ENCODE results near the gene CD69.

CD69 gene

DNA sequence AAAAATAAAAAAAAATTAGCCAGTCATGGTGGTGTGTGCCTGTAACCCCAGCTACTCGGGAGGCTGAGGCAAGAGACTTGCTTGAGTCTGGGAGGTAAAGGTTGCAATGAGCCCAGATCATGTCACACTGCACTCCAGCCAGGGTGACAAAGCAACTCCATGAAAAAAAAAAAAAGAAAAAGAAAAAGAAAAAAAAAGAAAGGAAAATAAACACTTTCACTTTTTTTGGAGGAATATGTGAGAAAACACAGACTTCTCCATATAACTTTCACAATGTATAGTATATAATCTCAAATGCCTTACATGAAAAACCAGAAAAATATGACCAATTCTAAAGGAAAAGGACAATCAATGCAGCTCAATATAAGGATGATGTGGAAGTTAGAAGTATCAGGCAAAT lies 36.7 kb downstream of the CD69 start:
- TF ChIP-seq, protein P1, sequence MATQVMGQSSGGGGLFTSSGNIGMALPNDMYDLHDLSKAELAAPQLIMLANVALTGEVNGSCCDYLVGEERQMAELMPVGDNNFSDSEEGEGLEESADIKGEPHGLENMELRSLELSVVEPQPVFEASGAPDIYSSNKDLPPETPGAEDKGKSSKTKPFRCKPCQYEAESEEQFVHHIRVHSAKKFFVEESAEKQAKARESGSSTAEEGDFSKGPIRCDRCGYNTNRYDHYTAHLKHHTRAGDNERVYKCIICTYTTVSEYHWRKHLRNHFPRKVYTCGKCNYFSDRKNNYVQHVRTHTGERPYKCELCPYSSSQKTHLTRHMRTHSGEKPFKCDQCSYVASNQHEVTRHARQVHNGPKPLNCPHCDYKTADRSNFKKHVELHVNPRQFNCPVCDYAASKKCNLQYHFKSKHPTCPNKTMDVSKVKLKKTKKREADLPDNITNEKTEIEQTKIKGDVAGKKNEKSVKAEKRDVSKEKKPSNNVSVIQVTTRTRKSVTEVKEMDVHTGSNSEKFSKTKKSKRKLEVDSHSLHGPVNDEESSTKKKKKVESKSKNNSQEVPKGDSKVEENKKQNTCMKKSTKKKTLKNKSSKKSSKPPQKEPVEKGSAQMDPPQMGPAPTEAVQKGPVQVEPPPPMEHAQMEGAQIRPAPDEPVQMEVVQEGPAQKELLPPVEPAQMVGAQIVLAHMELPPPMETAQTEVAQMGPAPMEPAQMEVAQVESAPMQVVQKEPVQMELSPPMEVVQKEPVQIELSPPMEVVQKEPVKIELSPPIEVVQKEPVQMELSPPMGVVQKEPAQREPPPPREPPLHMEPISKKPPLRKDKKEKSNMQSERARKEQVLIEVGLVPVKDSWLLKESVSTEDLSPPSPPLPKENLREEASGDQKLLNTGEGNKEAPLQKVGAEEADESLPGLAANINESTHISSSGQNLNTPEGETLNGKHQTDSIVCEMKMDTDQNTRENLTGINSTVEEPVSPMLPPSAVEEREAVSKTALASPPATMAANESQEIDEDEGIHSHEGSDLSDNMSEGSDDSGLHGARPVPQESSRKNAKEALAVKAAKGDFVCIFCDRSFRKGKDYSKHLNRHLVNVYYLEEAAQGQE (IDR thresholded peaks at IDR 0.05; ENCODE audit: low read depth), result no peak
- TF ChIP-seq TCF12 (IDR thresholded peaks at IDR 0.05; ENCODE audit: low read depth), result no peak
- TF ChIP-seq CREB1 (IDR thresholded peaks at IDR 0.05; ENCODE audit: low read depth), result no peak
- no peak for TF ChIP-seq RAD21 (IDR thresholded peaks at IDR 0.05; ENCODE audit: low read depth)

DNA sequence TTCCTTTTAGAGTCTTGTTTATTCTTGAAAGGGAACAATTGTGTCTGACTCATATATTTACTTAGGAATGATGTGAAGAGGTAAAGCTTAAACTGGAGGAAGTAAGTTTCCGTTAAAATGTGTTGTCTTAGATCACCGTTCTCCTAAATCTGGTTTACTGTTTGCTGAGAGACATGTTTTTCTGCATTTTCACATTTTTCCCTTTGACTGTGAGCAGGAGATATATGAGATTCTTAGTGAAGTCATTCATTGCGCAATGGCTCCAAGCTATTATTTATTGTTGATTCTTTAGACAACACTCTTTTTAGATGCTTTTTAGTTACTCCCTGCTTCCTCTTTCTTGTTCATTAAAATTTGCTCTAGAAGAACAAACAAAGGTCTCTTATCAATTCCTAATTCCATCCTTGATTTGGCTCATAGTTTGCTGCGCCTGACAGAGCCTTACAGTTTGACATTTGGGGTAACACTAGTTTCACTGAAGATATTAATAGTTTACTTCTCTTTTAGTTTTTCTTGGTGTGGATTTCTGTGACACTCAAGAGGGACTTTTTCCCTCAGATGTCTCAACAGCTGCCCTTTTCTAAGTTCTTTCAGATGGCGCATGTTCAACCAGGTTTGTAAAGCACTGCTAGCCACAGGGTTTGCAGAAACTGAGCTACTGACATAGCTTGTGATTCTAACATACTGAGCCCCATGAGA lies 39.2 kb downstream of the CD69 start:
- TF ChIP-seq CEBPB (IDR thresholded peaks at IDR 0.05) (peak; percentile 98), EGR1 (IDR thresholded peaks at IDR 0.05) (no peak)

DNA sequence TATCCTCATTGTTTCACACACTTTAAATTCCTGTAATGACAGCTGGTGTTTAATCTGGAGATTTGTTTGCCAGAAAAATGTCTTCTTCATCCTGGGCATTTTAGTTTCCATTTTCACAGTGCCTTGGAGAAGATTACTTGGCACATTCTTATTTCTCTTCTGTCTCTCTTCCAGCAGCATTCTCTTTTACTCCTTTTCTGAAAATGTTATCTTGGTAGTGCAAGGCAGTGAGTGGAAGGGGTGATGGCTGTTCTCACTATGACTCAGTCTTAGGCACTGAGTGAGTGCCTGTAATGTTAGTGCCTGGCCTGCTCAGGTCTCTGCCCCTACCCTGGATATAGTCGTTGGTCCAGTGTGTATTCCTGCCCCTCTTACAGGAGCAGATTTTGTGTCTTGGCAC lies 40.9 kb downstream of the CD69 start:
- TF ChIP-seq FOXM1 (IDR thresholded peaks at IDR 0.05; ENCODE audit: borderline replicate concordance, low read depth), result no peak
- TF ChIP-seq NFIC (IDR thresholded peaks at IDR 0.05), result no peak
- TF ChIP-seq EGR1 (IDR thresholded peaks at IDR 0.05), result no peak
- TF ChIP-seq CEBPB (IDR thresholded peaks at IDR 0.05), result no peak
- no peak for TF ChIP-seq TAF1 (IDR thresholded peaks at IDR 0.05; ENCODE audit: low read depth)
- TF ChIP-seq TCF12 (IDR thresholded peaks at IDR 0.05; ENCODE audit: low read depth), result no peak
- no peak for TF ChIP-seq ZBTB7A (IDR thresholded peaks at IDR 0.05; ENCODE audit: low read depth)
- TF ChIP-seq YY1 (IDR thresholded peaks at IDR 0.05; ENCODE audit: low read depth), result no peak
- TF ChIP-seq, protein P1 (IDR thresholded peaks at IDR 0.05; ENCODE audit: low read depth), result no peak
- TF ChIP-seq, protein P2, sequence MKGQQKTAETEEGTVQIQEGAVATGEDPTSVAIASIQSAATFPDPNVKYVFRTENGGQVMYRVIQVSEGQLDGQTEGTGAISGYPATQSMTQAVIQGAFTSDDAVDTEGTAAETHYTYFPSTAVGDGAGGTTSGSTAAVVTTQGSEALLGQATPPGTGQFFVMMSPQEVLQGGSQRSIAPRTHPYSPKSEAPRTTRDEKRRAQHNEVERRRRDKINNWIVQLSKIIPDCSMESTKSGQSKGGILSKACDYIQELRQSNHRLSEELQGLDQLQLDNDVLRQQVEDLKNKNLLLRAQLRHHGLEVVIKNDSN (IDR thresholded peaks at IDR 0.05), result no peak
- TF ChIP-seq TEAD4 (IDR thresholded peaks at IDR 0.05), result no peak

DNA sequence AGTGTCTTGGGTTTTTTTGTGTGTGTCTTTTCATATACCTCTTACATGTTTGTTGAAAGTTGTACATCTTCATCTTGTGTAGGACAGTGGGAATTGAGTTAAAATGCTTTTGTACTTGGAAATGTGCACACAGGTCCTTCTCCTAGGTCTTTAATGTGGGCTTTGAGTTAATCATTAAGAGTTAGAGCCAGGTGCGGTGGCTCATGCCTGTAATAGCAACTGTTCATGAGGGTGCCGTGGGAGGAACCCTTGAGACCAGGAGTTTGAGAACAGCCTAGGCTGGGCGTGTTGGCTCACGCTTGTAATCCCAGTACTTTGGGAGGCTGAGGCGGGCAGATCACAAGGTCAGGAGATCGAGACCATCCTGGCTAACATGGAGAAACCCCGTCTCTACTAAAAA lies 41.7 kb downstream of the CD69 start:
- TF ChIP-seq TAF1 (IDR thresholded peaks at IDR 0.05; ENCODE audit: low read depth) (no peak), ZBTB7A (IDR thresholded peaks at IDR 0.05; ENCODE audit: low read depth) (no peak), EP300 (IDR thresholded peaks at IDR 0.05; ENCODE audit: borderline replicate concordance) (no peak), YY1 (IDR thresholded peaks at IDR 0.05; ENCODE audit: low read depth) (no peak), FOXM1 (IDR thresholded peaks at IDR 0.05; ENCODE audit: borderline replicate concordance, low read depth) (no peak), TCF12 (IDR thresholded peaks at IDR 0.05; ENCODE audit: low read depth) (no peak), RAD21 (IDR thresholded peaks at IDR 0.05; ENCODE audit: low read depth) (no peak), CEBPB (IDR thresholded peaks at IDR 0.05) (no peak), CREB1 (IDR thresholded peaks at IDR 0.05; ENCODE audit: low read depth) (no peak), TEAD4 (IDR thresholded peaks at IDR 0.05) (no peak), NFIC (IDR thresholded peaks at IDR 0.05) (no peak), EGR1 (IDR thresholded peaks at IDR 0.05) (no peak)
- TF ChIP-seq, protein P1 (IDR thresholded peaks at IDR 0.05; ENCODE audit: low read depth), result no peak
- TF ChIP-seq, protein P3, sequence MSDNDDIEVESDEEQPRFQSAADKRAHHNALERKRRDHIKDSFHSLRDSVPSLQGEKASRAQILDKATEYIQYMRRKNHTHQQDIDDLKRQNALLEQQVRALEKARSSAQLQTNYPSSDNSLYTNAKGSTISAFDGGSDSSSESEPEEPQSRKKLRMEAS (IDR thresholded peaks at IDR 0.05), result no peak
- TF ChIP-seq, protein P2 (IDR thresholded peaks at IDR 0.05), result no peak

Data from Ishikawa (cell line).